Heart left ventricle (tissue), 16 donors: ENCODE results near the gene GPR68. TPM values are rescaled to one million over a fixed set of nuclear protein-coding genes. Genes with fewer than 3 reads are reported as not detected.
A peak's percentile ranks its signal among the peaks of the same experiment; 100 is the strongest.
"Not testable (repeated sequence)": the region's sequence is repeated elsewhere in the genome, so short reads cannot be mapped to it uniquely, and the experiment has no call there.

Experiments
- ATAC-seq, 4 donors: fragments of 200-7000 bp; cut with Tn5 transposase; one replicate each; pipeline ENCODE4 v1.9.1; 2020 to 2022; ENCODE audit warnings: moderate library complexity in 4 of 4, mild to moderate bottlenecking in 3 of 4, moderate number of reproducible peaks in 1 of 4
- DNase-seq, 5 donors: peaks; one replicate each; pipeline ENCODE4 v3.0.0-alpha.2; 2020
- H3K27ac ChIP-seq, 12 donors: fragments of 200-600 bp; sonication (generic) in 4 of 12; one replicate each; pipeline versions ENCODE4 v1.5.0 to v1.8.0; 2016 to 2022; ENCODE audit warnings: mild to moderate bottlenecking in 2 of 12
- H3K27me3 ChIP-seq, 9 donors: fragments of 200-600 bp; sonication (generic) in 2 of 9; one replicate each; pipeline versions ENCODE4 v1.5.1 to v1.8.0; 2016 to 2022; ENCODE audit warnings: mild to moderate bottlenecking in 3 of 9
- H3K36me3 ChIP-seq, 9 donors: fragments of 200-600 bp; sonication (generic) in 2 of 9; one replicate each; pipeline versions ENCODE4 v1.5.0 to v1.8.0; 2018 to 2022; ENCODE audit warnings: mild to moderate bottlenecking in 2 of 9
- H3K4me1 ChIP-seq, 12 donors: fragments of 200-600 bp; sonication (generic) in 4 of 12; one replicate each; pipeline versions ENCODE4 v1.5.0 to v1.8.0; 2016 to 2022; ENCODE audit warnings: mild to moderate bottlenecking in 3 of 12
- H3K4me3 ChIP-seq, 12 donors: fragments of 200-600 bp; sonication (generic) in 4 of 12; one replicate each; pipeline versions ENCODE4 v1.5.0 to v1.8.0; 2017 to 2022; ENCODE audit warnings: mild to moderate bottlenecking in 9 of 12, moderate library complexity in 4 of 12
- H3K9me3 ChIP-seq, 12 donors: fragments of 200-600 bp; sonication (generic) in 4 of 12; one replicate each; pipeline versions ENCODE4 v1.5.0 to v1.8.0; 2016 to 2022; ENCODE audit warnings: mild to moderate bottlenecking in 1 of 12
- POLR2A ChIP-seq, 2 donors: fragments of 450-650 bp; IDR thresholded peaks; one replicate each; pipeline ENCODE4 v1.6.1; 2017; ENCODE audit warnings: antibody characterized with exemption in 2 of 2, mild to moderate bottlenecking in 2 of 2, moderate library complexity in 2 of 2
- WGBS, 4 donors: extraction: QIAGEN DNeasy Blood & Tissue Kit in 2 of 4; methylation state at CpG; one replicate each; pipeline versions ENCODE4 v1.1.5 to v1.1.7; 2013 to 2018; 5-methylcytosine and 5-hydroxymethylcytosine counted together
- intact Hi-C, 10 donors: fragments of 100-400 bp; cut with DNase I; formaldehyde crosslinking; loops; one replicate each; pipeline versions ENCODE4 v1.11.1 to v1.14.2; 2022
- polyA plus RNA-seq, 2 donors: library from polyadenylated mRNA; stranded (reverse); fragments of 200-250 nt; gene quantifications; one replicate each; pipeline ENCODE4 v1.2.3, GENCODE V29; 2013
- total RNA-seq, 9 donors: library from RNA; depleted of rRNA in 2 of 9; stranded (reverse); fragments of >200 nt in 2 of 9; fragmentation: NEBNext Ultra II Directional in 3 of 9; extraction: Animal tissue kit (Norgen Biotek cat#: 25700) in 3 of 9; gene quantifications; one replicate each; pipeline versions ENCODE4 v1.1.0 to v1.2.4, GENCODE V29; 2016 to 2023
- TF ChIP-seq, protein P1 (sequence below), 12 donors: fragments of 200-600 bp; sonication (generic) in 4 of 12; IDR thresholded peaks; one replicate each; pipeline versions ENCODE4 v1.5.0 to v1.8.0; 2018 to 2022; ENCODE audit warnings: antibody characterized with exemption in 12 of 12, mild to moderate bottlenecking in 5 of 12
- donor health status: ischemic (EF 13 %, LVEDD 7.1; RV severe dilation, severe dysfunction).
- donor health status: healthy with polysubstance abuse.
- donor health status: DM: no; HTN: yes; CAD: no.
- donor health status: DM: no; HTN: no; CAD: no.
- donor health status: ischemic (EF 25% LVEDD 6.9; RV normal size, moderate dysfunction).
- donor health status: ischemic (EF 25% LVEDD 5.7; RV mildly dilated, moderate dysfunction).
- donor health status: healthy.
- donor health status: DM: yes; HTN: yes; CAD: no.
- donor health status: ischemic (EF 35%, LVEDD 5.7; RV mildly dilated, moderate dysfunction).
- donor health status: nonischemic (EF 11% LVEDD 7.7; RV severe dilation, severe dysfunction).
- donor health status: DM: yes; HTN: yes; CAD: no.
- donor health status: PGD.
- donor health status: ischemic (EF 29% LVEDD 5.4; RV normal size, mild dysfunction).
- donor health status: nonischemic (EF 23%, LVEDD 6.1; RV moderate dilation, normal function).

Gene GPR68
- total and polyA plus RNA-seq, 11 donors, result 0.08 to 2.6 (median 0.59) TPM; not detected in 1

DNA sequence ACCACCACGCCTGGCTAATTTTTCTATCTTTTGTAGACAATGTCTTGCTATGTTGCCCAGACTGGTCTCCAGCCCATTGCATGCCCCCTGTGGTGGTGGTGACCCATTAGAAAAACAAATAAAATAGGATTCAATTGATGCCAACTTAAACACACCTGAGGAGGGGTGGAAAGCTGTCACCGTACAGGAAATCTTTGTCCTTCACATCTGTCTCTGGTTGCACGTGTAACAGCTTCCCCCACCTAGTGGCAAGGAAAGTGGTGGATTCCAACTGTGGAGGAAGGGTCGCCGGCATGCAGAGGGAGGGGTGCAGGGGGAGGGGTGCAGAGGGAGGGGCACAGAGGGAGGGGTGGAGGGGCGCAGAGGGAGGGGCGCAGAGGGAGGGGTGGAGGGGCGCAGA is 26.1 kb upstream of the GPR68 start:
- intact Hi-C loops, result no loop called here
- H3K27ac ChIP-seq, result no peak overlapping the region
- peaks cover 0 to 2% (median 0%) of the 10 kb centered on the region in 9 donors for H3K27me3 ChIP-seq
- no peak overlapping the region for H3K4me3 ChIP-seq
- H3K4me1 ChIP-seq, result peaks cover 0 to 11% (median 6%) of the 10 kb centered on the region in 12 donors
- DNase-seq, result peak in 1 of 5 donors; percentile 30
- no peaks in the 10 kb centered on the region for H3K9me3 ChIP-seq
- TF ChIP-seq, protein P1, sequence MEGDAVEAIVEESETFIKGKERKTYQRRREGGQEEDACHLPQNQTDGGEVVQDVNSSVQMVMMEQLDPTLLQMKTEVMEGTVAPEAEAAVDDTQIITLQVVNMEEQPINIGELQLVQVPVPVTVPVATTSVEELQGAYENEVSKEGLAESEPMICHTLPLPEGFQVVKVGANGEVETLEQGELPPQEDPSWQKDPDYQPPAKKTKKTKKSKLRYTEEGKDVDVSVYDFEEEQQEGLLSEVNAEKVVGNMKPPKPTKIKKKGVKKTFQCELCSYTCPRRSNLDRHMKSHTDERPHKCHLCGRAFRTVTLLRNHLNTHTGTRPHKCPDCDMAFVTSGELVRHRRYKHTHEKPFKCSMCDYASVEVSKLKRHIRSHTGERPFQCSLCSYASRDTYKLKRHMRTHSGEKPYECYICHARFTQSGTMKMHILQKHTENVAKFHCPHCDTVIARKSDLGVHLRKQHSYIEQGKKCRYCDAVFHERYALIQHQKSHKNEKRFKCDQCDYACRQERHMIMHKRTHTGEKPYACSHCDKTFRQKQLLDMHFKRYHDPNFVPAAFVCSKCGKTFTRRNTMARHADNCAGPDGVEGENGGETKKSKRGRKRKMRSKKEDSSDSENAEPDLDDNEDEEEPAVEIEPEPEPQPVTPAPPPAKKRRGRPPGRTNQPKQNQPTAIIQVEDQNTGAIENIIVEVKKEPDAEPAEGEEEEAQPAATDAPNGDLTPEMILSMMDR (IDR thresholded peaks at IDR 0.05), result no peak
- TF ChIP-seq POLR2A (IDR thresholded peaks at IDR 0.05), result no peak
- WGBS, 4 donors, result 44 to 80% (median 69%) methylated on average over 5 to 8 of the region's 8 CpGs
- no peak for ATAC-seq
- H3K36me3 ChIP-seq, result peaks cover 0 to 36% (median 0%) of the 10 kb centered on the region in 9 donors

DNA sequence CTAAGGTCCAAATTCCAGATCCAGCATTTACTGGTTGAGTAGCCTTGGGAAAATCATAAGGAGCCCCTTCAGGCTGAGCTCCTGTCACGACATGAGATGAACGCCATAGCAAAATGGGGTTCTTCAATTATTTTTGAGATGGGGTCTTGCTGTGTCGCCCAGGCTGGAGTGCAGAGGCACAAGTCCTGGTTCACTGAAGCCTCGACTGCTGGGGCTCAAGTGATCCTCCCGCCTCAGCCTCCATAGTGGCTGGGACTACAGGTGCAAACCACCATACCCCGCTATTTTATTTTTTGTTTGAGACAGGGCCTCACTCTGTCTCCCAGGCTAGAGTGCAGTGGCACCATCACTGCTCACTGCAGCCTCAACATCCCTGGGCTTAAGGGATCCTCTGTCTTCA is 25.7 kb upstream of the GPR68 start:
- H3K4me1 ChIP-seq, result peaks cover 0 to 11% (median 6%) of the 10 kb centered on the region in 12 donors
- intact Hi-C loops, result no loop called here
- 94 to 99% (median 97%) methylated on average over 6 of the region's 6 CpGs for WGBS, 4 donors
- TF ChIP-seq POLR2A (IDR thresholded peaks at IDR 0.05), result no peak
- TF ChIP-seq, protein P1 (IDR thresholded peaks at IDR 0.05), result no peak
- H3K36me3 ChIP-seq, result peaks cover 0 to 34% (median 0%) of the 10 kb centered on the region in 9 donors
- ATAC-seq (no peak), DNase-seq (no peak)
- H3K9me3 ChIP-seq, result no peaks in the 10 kb centered on the region
- no peak overlapping the region for H3K4me3 ChIP-seq
- peaks cover 0 to 6% (median 0%) of the 10 kb centered on the region in 9 donors for H3K27me3 ChIP-seq
- no peak overlapping the region for H3K27ac ChIP-seq

DNA sequence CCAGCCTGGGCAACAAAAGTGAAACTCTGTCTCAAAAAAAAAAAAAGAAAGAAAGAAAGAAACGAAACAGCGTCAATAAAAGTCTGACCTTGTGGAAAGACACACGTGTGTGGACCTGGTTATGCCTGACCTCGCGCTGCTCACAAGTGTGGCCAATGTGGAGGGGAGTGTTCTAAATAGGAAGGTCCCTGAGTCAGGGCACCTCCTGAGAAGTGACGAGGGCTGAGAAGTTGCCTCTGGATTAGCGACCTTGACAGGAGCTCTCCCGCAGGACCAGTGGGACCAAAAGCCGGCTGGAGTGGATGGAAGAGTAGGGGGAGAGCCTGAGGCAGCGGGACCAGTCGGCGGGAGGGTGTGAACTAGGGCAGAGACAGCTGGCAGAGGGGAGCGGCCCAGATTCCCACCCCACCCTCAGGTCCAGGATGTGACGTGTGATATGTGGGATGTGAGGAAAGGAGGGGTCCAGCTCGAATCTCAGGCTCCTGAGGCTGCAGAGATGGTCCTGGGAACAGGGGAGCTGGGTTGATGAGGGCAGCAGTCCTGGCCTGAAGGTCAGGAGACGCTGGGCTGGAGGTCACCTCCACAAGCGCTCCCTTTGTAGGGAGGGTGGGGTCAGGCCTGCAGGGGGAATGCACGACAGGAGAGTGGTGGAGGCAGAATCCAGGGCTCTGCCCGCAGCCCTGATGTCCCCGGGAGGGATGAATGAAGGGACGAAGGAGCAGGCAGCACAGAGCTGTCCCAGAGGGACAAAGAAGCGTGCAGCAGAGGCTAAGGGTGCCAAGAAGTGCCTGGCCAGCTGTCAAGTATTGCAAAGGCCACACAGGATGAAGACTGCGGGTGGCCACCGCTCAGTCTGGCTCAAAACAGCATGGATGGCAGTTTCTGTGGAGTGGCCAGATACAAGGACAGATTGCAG is 24.8 kb upstream of the GPR68 start:
- ATAC-seq (peak in 3 of 4 donors; percentile 54 to 86 (median 80)), DNase-seq (peak in 3 of 5 donors; percentile 39 to 59 (median 55))
- Histone ChIP-seq H3K4me3 (peak overlapping the region in 9 of 12 donors; percentile 17 to 53 (median 31)), H3K4me1 (peaks cover 0 to 18% (median 7%) of the 10 kb centered on the region in 12 donors), H3K27me3 (peaks cover 0 to 15% (median 0%) of the 10 kb centered on the region in 9 donors), H3K9me3 (no peaks in the 10 kb centered on the region), H3K36me3 (peaks cover 0 to 25% (median 0%) of the 10 kb centered on the region in 9 donors), H3K27ac (peak overlapping the region in 1 of 12 donors; percentile 30)
- TF ChIP-seq, protein P1 (IDR thresholded peaks at IDR 0.05), result no peak
- TF ChIP-seq POLR2A (IDR thresholded peaks at IDR 0.05), result no peak
- intact Hi-C loops, result no loop called here
- WGBS, 4 donors, result 49 to 65% (median 55%) methylated on average over 24 of the region's 24 CpGs

DNA sequence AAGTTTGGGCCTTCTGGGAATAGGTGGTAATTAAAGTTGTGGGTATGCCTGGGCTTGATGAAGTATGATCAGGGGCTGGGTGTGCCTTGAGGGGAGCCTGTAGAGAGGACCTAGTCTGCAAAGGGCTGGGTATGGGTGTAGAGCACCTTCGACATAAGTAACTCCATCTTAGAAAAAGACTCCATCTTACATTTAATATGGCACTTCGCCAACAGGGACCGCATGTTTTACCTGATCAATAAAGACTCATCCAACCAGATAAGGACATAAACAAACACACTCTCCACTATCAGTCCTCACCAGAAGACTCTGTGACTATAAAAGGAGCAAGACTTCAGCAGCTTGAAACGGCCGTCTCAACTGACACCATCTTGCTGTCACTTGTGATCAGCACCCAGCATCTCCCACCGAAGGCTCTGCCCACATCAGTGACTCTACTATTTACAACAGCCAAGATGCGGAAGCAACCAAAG is 23.5 kb upstream of the GPR68 start:
- 90 to 93% (median 90%) methylated on average over 7 of the region's 7 CpGs for WGBS, 4 donors
- Histone ChIP-seq H3K4me3 (no peak overlapping the region), H3K9me3 (no peaks in the 10 kb centered on the region), H3K4me1 (peaks cover 0 to 24% (median 7%) of the 10 kb centered on the region in 12 donors), H3K36me3 (peaks cover 0 to 15% (median 0%) of the 10 kb centered on the region in 9 donors), H3K27ac (no peak overlapping the region), H3K27me3 (peaks cover 0 to 21% (median 0%) of the 10 kb centered on the region in 9 donors)
- ATAC-seq, result no peak
- DNase-seq, result peak in 1 of 5 donors; percentile 6
- intact Hi-C loops, result no loop called here
- TF ChIP-seq POLR2A (IDR thresholded peaks at IDR 0.05), result no peak
- TF ChIP-seq, protein P1 (IDR thresholded peaks at IDR 0.05), result no peak

DNA sequence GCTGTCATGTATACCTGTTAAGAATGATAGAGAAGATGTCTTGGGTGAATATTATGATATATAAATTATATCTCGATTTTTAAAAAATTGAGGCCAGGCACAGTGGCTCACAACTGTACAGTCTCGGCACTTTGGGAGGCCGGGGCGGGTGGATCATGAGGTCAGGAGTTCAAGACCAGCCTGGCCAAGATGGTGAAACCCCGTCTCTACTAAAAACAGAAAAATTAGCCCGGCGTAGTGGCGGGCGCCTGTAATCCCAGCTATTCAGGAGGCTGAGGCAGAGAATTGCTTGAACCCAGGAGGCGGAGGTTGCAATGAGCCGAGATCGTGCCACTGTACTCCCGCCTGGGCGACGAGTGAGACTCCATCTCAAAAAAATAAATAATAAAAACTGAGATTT is 21.8 kb upstream of the GPR68 start:
- H3K27ac ChIP-seq, H3K36me3 ChIP-seq, intact Hi-C loops, H3K9me3 ChIP-seq, ATAC-seq, H3K4me3 ChIP-seq, DNase-seq: not testable (repeated sequence)
- 93 to 98% (median 95%) methylated on average over 15 of the region's 15 CpGs for WGBS, 4 donors
- peaks cover 0 to 24% (median 7%) of the 10 kb centered on the region in 12 donors for H3K4me1 ChIP-seq
- H3K27me3 ChIP-seq, result peaks cover 0 to 21% (median 0%) of the 10 kb centered on the region in 9 donors
